Right lobe of liver (tissue), 4 donors: ENCODE data around the gene PHTF1.

ENCODE experiments used
- POLR2A ChIP-seq: fragments of 450-650 bp; IDR thresholded peaks from one replicate; pipeline ENCODE4 v1.6.1; 2017; ENCODE audit warnings: antibody characterized with exemption, mild to moderate bottlenecking
- TF ChIP-seq, protein P1 (sequence below), 4 donors: fragments of 200-600 bp in 3 of 4; fragments of 450-650 bp in 1 of 4; IDR thresholded peaks; one replicate each; pipeline versions ENCODE4 v1.5.1 to v1.8.0; 2016 to 2022; ENCODE audit warnings: antibody characterized with exemption in 4 of 4, mild to moderate bottlenecking in 2 of 4
- donor health status: DM: no; HTN: no; CAD: no.
- donor health status: DM: no; HTN: no; CAD: no.
- donor health status: DM: no; HTN: yes; CAD: no.

DNA sequence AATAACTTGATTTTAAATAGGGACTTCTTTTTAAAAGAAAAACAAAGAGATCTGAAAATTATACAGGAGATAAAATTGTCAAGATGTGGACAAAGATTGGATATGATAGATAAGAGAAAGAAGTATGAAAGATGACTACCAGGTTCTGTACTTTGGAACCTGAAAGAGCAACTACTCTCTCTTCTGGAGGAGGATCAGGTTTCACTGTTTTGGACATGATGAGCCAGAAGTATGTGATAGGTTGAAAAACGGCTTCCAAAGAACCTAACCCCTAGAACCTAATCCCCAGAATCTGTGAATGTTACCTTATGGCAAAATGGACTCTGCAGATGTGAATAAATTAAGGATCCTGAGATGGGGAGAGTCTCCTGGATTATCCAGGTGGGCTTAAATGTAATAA is 26.8 kb upstream of the PHTF1 start:
- TF ChIP-seq, protein P1, sequence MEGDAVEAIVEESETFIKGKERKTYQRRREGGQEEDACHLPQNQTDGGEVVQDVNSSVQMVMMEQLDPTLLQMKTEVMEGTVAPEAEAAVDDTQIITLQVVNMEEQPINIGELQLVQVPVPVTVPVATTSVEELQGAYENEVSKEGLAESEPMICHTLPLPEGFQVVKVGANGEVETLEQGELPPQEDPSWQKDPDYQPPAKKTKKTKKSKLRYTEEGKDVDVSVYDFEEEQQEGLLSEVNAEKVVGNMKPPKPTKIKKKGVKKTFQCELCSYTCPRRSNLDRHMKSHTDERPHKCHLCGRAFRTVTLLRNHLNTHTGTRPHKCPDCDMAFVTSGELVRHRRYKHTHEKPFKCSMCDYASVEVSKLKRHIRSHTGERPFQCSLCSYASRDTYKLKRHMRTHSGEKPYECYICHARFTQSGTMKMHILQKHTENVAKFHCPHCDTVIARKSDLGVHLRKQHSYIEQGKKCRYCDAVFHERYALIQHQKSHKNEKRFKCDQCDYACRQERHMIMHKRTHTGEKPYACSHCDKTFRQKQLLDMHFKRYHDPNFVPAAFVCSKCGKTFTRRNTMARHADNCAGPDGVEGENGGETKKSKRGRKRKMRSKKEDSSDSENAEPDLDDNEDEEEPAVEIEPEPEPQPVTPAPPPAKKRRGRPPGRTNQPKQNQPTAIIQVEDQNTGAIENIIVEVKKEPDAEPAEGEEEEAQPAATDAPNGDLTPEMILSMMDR (IDR thresholded peaks at IDR 0.05): no peak
- no peak for TF ChIP-seq POLR2A
